Stimulated activated CD8-positive, alpha-beta memory T cell treated with anti-CD3 and anti-CD28 coated beads, Interleukin-7, amount 100 ng/mL, for 48 hours (primary cell): ENCODE results near the gene MTRF1L.
A peak's percentile ranks its signal among the peaks of the same experiment; 100 is the strongest.
"Not testable (repeated sequence)": the region's sequence is repeated elsewhere in the genome, so short reads cannot be mapped to it uniquely, and the experiment has no call there.

Experiments used
- DNase-seq, 2 donors: peaks; one replicate each; pipeline ENCODE4 v3.0.0-alpha.2; 2020; ENCODE audit warnings: low read depth in 1 of 2; ENCODE audit errors: extremely low read depth in 1 of 2

MTRF1L gene

DNA sequence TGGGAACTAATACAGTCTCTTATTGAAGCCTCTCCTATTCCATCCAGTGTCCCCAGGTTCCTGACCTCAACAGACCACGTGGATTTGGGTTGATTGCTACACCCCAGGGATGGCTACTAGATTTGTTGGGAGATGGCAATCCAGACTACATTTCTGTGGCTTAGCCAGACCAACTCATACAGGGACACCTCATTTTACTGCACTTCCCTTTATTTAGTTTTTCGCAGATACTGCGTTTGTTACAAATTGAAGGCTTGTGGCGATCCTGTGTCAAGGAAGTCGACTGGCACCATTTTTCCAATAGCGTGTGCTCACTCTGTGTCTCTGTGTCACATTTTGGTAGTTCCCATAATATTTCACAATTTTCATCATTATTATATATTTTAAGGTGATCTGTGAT is 10.3 kb upstream of the MTRF1L start:
- no peak for DNase-seq

DNA sequence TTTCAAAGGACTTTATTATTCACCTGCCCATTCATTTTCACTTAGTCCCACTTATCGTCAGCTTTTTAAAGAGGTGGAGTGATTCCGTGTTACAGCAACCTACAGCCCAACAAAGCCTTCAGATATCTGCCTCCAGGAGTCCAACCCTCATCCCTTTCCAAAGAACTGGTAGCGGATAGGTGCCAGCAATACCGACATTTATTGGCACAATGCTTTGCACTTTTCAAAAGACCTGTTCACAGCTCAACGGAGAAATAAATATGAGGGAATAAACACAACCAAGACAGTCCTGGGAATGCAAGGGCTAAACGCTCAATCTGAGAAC is 819 bp upstream of the MTRF1L start:
- no peak for DNase-seq

DNA sequence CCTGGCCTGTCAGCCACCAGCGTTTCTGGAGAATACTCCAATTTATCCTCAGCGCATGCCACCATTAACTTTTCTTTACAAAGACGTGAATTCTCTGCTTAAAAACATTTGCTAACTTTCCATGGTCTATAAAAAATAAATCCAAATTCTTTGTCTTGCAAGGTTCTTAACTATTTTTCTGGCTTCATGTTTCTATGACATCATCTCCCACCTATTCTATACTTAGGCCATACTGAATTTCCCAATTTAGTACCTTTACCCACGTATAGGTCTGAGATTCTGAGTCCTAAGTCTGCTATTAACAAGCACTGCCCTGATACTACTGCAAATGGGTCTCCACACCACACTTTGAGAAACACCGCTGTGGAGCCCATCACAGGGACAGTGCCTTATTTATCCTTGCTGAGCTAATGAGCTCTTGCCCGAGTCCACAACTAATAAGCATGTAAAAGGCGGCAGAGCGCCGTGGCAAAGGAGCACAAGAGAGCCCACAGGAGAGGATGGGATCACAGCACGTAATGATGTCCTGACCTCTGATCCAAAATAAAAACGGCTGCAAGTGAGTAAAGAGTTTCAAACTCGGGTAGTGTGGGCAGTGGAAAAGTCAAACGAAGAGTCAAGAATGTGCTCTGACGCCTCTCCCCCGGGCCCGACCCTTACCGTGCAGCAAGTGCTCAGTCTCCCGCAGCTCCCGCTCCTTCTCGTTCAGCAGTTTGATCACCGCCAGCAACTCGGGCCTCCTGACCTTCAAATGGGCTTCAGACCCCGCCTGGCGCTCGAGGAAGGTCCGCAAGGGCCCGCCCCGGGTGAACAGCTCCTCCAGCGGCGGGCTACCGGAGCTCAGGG is 519 bp downstream of the MTRF1L start:
- DNase-seq = no peak

DNA sequence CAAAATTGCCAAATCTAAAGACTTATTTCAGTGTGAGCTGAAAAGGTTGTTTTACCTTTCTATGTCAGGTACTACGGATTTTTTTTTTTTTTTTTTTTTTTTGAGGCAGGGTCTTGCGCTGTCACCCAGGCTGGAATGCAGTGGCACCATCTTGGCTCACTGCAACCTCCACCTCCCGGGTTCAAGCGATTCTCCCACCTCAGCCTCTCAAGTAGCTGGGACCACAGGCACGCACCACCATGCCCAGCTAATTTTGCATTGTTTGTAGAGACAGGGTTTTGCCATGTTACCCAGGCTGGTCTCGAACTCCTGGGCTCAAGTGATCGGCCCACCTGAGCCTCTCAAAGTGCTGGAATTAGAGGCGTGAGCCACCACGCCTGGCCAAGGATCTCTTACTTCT is 1.7 kb downstream of the MTRF1L start:
- not testable (repeated sequence) for DNase-seq

DNA sequence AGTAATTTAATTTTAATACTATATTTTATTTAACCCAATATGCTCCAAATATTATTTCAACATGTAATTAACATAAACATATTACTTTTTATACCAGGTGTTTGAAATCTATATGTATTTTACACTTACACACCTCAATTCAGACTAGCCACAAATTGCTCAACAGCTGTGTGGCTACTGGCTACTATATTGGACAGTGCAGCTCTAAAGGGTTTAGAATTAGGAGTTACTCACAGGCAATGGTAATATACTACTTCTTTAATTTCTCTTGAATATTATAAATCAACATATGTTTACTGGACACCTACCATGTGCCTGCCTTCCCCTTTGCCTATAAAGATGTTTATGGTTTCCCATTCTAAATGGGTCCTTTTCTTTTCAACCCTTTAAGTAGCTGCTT is 2.3 kb downstream of the MTRF1L start:
- no peak for DNase-seq

DNA sequence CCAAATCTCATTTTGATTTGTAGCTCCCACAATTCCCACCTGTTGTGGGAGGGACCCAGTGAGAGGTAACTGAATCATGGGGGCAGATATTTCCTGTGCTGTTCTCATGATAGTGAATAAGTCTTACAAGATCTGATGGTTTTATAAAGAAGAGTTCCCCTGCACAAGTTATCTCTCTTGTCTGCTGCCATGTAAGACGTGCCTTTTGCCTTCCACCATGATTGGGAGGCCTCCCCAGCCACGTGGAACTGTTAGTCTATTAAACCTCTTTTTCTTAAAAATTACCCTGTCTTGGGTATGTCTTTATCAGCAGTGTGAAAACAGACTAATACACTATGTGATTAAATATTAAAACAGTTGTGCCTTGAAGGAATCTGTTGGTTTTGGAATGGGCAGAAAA is 3.0 kb downstream of the MTRF1L start:
- DNase-seq = not testable (repeated sequence)

DNA sequence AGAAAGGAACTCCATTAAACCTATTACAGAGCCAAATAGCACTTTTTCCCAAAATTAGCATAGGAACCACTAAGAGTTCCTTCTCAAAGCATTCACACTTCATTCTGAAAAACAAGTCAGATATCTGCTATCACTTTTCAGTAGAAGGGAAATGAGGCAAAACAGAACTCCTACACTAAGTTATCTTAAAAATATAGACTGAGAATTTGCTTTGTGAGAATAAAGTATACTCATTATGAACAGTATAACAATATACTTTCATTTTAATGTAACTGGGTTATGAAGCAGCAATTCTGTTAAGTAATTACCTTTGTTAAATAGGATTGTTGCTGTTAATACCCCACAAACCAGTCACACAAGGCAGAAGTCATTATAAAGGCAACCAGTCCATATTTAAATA is 8.7 kb downstream of the MTRF1L start:
- no peak for DNase-seq

DNA sequence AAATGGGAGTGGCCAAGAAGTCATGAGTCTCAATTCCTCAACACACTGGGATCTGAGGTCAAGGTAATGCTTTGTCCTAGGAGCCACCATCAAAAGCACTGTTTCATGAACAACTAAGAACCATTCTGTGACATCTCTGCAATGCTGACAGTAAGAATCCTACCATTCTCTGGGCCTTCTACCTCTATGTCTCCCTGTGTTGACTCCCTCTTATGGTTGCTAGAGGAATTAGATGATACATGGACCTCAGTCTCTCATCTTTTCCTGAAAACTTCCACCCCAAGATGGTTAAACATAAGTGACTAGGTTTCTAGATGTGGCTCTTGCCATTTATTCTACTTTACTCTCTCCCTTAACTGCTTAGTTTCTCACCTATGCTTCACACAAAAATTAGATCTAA is 9.1 kb downstream of the MTRF1L start:
- DNase-seq = no peak

DNA sequence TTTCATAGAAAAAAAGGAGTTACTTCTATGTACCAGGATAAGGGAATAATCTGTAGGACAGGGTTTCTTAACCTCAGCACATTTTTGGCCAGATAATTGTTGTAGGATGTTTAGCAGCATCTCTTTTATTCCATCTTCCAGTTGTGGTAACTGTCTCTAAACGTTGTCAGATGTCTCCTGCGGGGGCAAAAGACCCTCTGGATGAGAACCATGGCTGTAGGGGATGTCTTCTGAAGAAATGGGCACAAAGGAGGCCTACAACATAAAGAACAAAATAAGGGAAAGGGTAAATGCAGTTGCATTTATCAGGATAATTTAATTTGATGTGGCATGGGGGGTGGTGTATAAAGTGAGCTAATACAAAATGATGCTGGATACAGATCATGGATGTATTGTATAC is 15.5 kb downstream of the MTRF1L start:
- DNase-seq = no peak

DNA sequence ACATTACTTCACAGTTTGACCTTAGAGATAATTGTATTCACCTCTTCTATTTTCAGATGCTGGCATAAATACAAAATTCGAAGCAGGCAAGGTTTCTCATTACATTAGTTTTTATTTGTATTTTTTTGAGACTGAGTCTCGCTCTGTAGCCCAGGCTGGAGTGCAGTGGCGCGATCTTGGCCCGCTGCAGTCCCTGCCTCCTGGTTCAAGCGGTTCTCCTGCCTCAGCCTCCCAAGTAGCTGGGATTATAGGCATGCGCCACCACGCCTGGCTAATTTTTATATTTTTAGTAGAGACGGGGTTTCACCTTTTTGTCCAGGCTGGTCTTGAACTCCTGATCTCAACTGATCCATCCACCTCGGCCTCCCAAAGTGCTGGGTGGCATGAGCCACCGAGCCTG is 17.2 kb downstream of the MTRF1L start:
- DNase-seq = not testable (repeated sequence)

DNA sequence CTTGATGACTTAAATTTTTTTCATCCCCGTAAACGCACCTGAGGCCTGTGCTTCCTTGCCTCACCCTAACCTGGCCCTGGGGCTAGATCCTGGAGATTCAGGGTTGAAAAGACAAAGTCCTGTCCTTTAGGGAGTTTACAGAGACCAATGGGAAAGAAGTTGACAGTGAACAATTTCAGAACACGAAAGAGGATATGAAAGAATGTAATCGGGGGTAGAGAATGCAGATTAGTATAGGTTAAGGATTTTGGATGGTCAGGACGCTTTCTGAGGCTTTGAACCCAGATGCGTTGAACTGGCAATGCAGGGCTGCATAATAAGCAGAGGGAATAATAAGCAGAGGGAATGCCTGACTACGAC is 18.0 kb downstream of the MTRF1L start:
- DNase-seq = no peak

DNA sequence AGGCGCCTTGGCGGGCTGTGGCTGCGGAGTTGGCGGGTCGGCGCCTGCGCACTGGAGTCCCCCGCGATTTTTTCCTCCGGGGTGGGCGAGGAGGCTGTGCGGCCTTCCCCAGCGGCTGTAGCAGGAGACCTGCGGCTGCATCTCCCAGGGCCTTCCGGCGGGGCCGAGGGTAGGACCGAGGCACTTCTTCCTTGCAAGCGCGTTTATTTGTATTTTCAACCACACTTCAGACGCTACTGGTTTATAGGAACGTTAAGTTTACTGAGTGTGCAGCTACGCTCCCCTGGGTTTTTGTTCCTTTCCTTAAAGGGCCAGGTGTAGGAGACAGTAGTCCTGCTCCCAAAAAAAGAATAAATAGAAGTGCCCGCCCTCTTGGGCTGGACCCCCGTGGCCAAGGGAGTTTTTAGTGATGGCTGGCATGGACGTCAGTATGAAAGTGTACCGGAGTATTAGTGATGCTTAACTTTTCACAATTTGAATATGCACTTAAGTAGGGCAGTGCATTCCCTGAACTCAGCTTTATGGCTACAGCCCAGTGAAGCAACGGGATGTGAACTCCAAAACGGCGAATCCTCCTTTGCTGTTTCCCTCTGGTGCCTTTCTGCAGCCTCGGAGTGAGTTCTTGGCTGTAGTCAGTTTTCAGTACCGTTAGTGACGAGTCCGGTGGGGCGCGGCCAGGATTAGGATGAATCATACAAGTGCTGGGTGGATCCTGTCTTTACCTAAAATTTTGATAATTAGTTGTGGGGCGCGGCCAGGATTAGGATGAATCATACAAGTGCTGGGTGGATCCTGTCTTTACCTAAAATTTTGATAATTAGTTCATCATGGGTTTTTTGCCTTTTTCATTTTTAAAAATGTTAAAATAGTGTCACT is 18.6 kb downstream of the MTRF1L start:
- peak; percentile 76 to 93 for DNase-seq

DNA sequence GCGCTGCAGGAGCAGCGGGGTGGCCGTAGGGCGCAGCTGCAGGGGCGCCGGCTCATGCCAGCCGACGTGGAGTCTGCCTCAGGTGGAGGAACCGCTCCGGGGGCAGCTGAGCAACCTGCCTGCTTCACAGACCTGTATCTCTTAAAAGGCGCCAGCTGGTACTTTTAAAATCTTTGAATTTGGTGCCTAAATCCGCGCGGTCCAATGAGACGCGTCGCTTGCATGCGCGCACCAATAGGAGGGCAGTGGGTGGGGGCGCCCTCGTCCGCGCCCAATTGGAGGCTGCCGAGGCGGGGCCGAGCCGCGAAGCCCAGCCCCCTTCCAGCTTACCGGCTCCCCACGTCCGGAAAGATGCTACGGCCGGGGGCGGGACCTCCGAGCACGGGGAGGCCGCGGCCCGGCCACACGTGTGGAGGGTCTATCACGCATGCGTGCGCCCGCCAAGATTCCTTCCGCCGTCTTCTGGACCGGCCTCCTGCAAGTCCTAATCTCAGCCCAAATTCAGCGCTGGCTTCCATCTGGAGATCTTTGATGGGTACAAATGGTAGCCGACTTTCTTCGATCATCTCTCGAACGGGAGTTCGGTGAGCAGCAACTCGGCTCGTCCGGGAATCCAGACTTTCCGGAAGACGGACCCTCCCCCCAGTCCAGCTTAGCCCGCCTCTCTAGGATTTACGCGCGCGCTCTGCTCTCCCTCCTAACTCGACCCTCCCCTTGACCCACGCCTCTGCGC is 19.4 kb downstream of the MTRF1L start, which contains the start of gene FBXO5:
FBXO5 (minus strand) TSS at position 138 of the 733 bp plus-strand sequence; CDS start at position 56, 82 bp downstream.
- peak; percentile 94 to 97 for DNase-seq

DNA sequence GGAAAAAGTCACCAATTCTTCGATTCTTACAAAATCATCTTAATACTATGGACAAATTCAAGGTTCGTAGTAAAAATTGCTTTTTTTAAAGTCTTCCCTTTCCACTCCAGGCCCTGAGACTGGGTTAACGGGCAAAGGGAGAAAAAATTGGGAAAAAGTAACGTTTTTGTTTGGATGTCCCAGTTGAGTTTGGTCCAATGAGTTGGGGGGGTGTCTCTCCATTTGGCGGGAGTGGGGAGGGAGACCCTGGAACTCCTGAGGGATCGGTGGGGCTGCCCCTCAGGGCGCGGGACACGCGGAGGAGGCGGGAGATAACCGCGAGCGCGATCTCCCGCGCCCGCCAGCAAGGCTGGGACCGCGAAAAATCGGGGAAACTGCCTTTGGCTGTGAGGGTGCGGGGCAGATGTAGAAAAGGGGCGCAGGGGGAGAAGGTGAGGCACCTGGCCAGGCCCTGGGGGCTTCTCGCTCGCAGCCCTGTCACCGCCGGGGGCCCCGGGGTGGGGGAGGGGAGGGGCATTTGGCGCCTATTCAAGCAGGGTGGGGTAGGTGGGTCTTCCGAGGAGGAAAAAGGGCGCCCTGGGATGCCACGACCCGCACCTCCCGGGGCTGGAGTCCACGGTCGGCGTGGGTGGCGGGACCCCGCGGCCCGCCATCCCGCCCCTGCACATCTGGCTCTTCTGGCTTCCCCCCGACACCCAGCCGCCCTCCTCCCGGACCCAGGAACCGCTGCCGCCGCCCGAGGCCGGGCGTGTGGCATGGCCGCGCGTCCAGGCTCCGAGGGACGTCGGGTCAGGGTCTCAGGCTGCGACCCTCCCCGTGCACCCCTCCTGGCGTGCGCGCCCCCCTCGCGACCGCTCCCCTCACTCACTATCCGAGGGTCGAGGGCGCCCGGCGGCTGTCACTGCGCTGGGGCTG is 20.3 kb downstream of the MTRF1L start:
- DNase-seq = no peak

DNA sequence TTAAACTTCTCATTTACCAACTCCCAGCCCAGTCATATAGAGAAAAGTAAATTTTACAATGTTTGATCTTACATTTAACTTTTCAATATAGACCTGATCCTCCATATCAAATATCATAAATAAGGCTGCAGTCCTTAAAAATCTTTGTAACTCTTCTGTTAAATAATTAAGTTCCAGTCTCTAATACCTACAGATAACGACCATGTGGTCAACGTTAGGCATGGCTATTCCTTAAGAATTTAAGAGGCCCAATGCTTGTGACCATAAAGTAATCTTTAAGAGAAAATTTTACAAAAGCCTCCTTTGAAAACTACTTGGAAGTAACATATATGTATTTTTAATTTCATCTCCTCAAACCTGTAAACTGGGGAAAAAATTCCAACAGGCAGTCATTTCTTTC is 21.3 kb downstream of the MTRF1L start:
- no peak for DNase-seq

DNA sequence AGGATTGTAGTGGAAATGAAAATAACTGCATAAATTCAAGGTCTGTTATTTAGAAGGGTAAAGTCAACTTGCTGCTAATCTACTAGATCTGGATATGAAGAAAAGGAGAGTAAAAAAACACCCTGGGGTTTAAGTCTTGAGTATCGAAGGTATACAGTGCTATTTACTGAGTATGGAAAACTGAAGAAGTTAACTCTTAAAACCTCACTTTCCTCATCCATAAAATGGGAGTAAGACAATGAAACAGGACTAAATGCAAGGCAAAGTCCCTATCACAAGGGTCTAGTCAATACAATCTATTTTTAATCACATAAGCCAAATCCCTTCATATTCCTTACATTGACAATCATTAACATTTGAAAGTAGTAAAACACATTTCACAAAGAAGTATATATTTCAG is 21.9 kb downstream of the MTRF1L start:
- DNase-seq = no peak

DNA sequence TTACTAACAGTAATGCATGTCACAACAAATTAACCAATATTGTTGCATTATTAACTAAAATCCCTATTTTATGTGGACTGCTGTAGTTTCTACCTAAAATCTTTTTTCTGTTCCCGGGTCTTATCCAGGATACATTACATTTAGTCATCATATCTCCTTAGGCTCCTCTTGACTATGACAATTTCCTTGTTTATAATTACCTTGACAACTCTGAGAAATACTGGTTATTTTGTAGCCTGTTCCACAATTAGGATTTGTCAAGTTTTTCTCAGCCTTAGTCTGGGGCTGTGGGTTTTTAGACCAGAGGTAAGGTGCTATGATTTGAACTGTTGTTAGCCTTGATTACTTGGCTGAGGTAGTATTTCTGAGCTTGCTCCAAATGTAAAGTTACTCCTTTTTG is 23.4 kb downstream of the MTRF1L start:
- no peak for DNase-seq

DNA sequence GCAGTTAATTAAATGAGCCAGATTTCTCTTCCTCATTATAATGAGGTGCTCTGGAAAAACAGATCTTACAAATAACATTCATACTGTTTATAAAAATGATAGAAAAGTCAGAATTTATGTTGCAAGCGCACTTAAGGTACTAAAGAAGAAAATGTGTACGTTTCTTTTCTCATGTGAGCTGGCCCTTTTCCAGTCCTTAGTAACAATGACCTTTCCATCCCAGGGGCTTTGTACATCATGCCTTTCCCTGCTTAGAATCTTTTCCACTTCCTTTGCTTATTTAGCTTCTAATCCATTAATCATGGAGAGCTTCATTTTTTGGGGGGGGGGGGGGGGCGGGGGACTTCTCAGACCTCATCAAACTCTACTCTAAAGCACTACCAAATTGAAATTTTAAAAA is 24.5 kb downstream of the MTRF1L start:
- DNase-seq = no peak

DNA sequence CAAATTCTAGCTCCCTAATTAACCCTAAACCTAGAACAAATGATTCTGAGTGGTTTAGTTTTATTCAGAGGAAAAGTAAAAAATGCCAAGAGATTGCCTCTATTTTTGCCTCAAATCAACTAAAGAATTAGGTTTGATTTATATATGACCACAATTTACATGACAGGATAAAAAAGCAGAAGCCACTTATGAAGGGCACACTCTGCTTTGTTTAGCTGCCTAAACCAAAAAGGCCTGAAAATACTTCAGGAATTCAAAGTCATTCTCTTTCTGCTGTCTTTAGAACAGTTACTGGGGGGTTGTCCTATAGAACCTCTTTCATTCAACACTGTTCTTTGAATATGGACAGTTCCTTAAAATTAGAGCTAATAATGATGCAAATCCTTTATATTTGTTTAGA is 25.0 kb downstream of the MTRF1L start:
- DNase-seq = no peak

DNA sequence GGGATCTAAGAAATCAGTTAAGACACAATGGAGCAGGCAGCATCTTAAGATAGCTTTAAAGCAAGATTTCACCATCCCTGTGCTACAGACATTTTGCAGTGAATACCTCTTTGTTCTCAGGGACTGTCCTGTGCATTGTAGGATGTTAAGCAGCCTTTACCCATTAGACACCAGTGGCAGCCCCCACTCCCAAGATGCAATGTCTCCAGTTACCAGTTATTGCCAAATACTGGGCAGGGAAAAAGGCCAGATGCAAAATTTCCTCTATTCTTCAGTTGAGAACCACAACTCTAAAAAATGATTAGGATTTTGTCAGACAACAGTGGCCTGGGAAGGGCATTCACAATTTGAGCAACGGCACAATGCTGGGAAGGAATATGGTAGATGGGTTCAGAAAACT is 25.8 kb downstream of the MTRF1L start:
- no peak for DNase-seq
